Left ventricle myocardium inferior (tissue), 1 donor: ENCODE results near the gene TRAPPC1. TPM values are rescaled to one million over a fixed set of nuclear protein-coding genes. Genes with fewer than 3 reads are reported as not detected.

ENCODE experiments used
- DNase-seq: peaks from one replicate; pipeline ENCODE4 v3.0.0-alpha.2; 2020
- H3K27ac ChIP-seq: fragments of 200-600 bp; replicated peaks from 2 replicates; pipeline ENCODE4 v1.8.0; 2021
- H3K27me3 ChIP-seq: fragments of 200-600 bp; 2 replicates; pipeline ENCODE4 v1.8.0; 2021; ENCODE audit warnings: low read depth
- H3K36me3 ChIP-seq: fragments of 200-600 bp; 2 replicates; pipeline ENCODE4 v1.8.0; 2021
- H3K4me1 ChIP-seq: fragments of 200-600 bp; 2 replicates; pipeline ENCODE4 v1.8.0; 2021
- H3K4me3 ChIP-seq: fragments of 200-600 bp; 2 replicates; pipeline ENCODE4 v1.8.0; 2021; ENCODE audit warnings: mild to moderate bottlenecking, moderate library complexity
- H3K9me3 ChIP-seq: fragments of 200-600 bp; replicated peaks from 2 replicates; pipeline ENCODE4 v1.8.0; 2021
- CTCF ChIP-seq: fragments of 200-600 bp; IDR thresholded peaks from 2 replicates; pipeline ENCODE4 v1.8.0; 2021; ENCODE audit warnings: antibody characterized with exemption, mild to moderate bottlenecking, borderline replicate concordance
- intact Hi-C: fragments of 100-400 bp; cut with micrococcal nuclease; formaldehyde crosslinking; loops from one replicate; pipeline ENCODE4 v1.11.0; 2022
- total RNA-seq: library from RNA; stranded (reverse); fragmentation: NEBNext Ultra II Directional; extraction: Animal tissue kit (Norgen Biotek cat#: 25700); gene quantifications from one replicate; pipeline ENCODE4 v1.2.1, GENCODE V29; 2021
- donor health status: DM: no; HTN: yes; CAD: no; lungs with severe emphysema.

Gene TRAPPC1
- total RNA-seq, 1 donor from 2014 or later: 111 TPM

DNA sequence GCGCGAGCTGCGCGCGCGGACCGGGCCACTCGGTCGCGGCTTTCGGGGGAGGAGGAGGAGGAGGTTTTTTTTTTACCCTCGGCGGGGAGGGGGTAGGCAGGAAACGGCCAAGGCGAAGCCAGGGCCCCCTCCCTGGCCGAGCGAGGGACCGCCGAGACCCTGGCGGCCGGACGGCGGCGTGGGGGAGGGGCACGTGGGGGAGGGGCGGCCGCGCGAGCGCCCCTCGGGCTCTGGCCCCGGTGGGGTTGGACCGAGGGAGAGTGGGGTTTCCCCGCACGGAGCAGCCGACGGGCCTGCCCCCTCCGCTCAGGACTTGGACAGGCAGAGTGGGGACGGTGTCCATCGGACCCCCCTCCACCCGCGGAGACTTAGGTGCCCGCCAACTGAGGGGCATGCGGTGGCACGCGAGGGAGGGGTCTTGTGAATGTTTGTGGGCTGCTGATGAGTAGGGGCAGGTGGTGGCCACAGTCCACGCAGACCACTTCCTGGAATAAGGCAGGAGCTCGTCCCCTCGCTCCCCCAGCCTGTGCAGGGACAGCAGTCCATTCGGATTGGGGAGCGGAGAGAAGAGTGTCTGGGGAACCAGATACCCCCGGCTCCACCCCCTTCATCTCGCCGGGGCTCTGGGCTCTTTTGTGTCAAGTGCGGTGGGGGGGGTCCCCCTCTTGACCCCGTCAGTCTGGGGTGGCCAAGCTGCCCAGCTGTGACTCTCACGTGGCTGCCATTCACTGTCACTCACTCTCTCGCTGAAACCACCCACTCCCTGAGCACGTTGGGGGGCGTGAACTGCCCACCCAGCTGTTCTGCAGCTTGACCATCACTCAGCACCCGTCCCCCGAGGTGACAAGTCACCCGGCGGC is 46.1 kb downstream of the TRAPPC1 start:
- Histone ChIP-seq H3K27me3 (no peaks in the 10 kb centered on the region), H3K4me1 (peaks cover 72% of the 10 kb centered on the region), H3K36me3 (peaks cover 3% of the 10 kb centered on the region), H3K9me3 (no peaks in the 10 kb centered on the region), H3K4me3 (peak overlapping the region; percentile 88), H3K27ac (peak overlapping the region; percentile 98)
- DNase-seq: peak; percentile 36
- intact Hi-C loops: no loop called here
- no peak for TF ChIP-seq CTCF

DNA sequence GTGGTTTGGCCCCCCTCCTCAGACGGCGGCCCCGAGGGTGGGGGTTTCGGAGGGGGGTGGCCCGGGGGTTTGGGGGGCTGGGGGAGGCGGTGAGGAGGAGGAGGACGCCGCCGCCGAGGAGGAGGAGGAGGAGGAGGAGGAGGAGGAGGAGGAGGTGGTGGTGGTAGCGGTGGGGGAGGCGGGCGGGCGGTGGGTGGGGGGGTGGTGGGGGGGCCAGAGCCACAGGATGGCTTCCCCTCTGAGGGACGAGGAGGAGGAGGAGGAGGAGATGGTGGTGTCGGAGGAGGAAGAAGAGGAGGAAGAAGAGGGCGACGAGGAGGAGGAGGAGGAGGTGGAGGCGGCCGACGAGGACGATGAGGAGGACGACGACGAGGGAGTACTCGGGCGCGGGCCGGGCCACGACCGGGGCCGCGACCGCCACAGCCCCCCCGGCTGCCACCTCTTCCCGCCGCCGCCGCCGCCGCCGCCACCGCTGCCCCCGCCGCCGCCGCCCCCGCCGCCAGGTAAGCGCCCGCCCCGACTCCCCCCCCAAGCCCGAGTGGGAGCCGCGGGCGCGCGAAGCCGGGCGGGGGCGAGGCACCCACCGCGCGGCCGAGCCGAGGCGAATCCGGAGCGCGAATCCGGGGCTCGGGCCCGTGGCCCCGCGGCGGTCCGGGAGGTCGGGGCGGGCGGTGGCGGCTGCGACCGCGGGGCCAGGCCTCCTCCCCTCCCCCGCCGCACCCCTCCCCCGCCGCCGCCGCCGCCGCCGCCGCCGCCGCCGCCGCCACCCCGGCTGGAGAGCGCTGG is 47.0 kb downstream of the TRAPPC1 start:
- Histone ChIP-seq H3K27ac (peak overlapping the region; percentile 98), H3K4me1 (peaks cover 67% of the 10 kb centered on the region), H3K4me3 (peak overlapping the region; percentile 88), H3K9me3 (no peaks in the 10 kb centered on the region), H3K36me3 (peaks cover 12% of the 10 kb centered on the region), H3K27me3 (no peaks in the 10 kb centered on the region)
- TF ChIP-seq CTCF: no peak
- DNase-seq: no peak
- intact Hi-C loops: no loop called here

GRCh38 chr17:7883781-7884386 is 47.9 kb downstream of the TRAPPC1 start:
- no peak for TF ChIP-seq CTCF
- H3K4me1 ChIP-seq: peaks cover 58% of the 10 kb centered on the region
- H3K36me3 ChIP-seq: peaks cover 12% of the 10 kb centered on the region
- H3K4me3 ChIP-seq: peak overlapping the region; percentile 88
- no peaks in the 10 kb centered on the region for H3K9me3 ChIP-seq
- no peak for DNase-seq
- peak overlapping the region; percentile 98 for H3K27ac ChIP-seq
- H3K27me3 ChIP-seq: no peaks in the 10 kb centered on the region
- intact Hi-C loops: no loop called here

DNA sequence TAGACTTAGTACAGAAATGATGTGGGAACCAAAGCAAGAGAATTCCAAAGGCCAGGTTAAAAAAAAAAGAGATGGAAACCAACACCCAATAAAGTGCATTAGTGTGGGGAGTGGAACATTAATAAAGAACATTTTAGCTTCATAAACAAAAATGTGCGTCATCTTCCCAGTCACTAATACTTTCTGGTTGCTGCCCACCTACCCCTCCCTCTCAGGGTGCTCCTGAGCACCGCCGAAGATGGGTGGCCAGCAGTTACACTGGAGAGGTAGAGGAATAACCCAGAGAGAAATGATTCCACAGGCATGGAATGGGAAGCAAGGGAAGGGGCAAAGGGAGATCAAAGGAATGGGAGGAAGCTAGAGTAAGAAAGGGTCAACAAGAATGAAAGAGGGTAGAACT is 49.1 kb downstream of the TRAPPC1 start:
- H3K4me3 ChIP-seq: no peak overlapping the region
- no peaks in the 10 kb centered on the region for H3K27me3 ChIP-seq
- peaks cover 46% of the 10 kb centered on the region for H3K4me1 ChIP-seq
- H3K36me3 ChIP-seq: peaks cover 12% of the 10 kb centered on the region
- intact Hi-C loops: no loop called here
- no peak for TF ChIP-seq CTCF
- no peaks in the 10 kb centered on the region for H3K9me3 ChIP-seq
- H3K27ac ChIP-seq: peak overlapping the region; percentile 98
- DNase-seq: no peak

- Histone ChIP-seq H3K27me3 (no peaks in the 10 kb centered on the region), H3K36me3 (peaks cover 12% of the 10 kb centered on the region), H3K4me3 (no peak overlapping the region), H3K4me1 (peaks cover 40% of the 10 kb centered on the region), H3K9me3 (no peaks in the 10 kb centered on the region), H3K27ac (no peak overlapping the region)
- TF ChIP-seq CTCF: no peak
- DNase-seq: no peak
- intact Hi-C loops: no loop called here
Measured at GRCh38 chr17:7882068-7882467, 49.7 kb downstream of the TRAPPC1 start.
